Memory B cell (primary cell): Measurements from ENCODE around the gene TMIGD3.

Experiments
- ATAC-seq: fragments of 150-1000 bp; cut with Tn5 transposase; 2 replicates; pipeline ENCODE4 v1.10.0; 2021; ENCODE audit warnings: low read depth, mild to moderate bottlenecking, moderate library complexity
- DNase-seq, 2 donors: peaks; one replicate each; pipeline ENCODE4 v3.0.0; 2022; ENCODE audit warnings: low spot score in 2 of 2
- H3K27ac Mint-ChIP-seq: one replicate; pipeline ENCODE4 v1.8.0; 2022; ENCODE audit warnings: mild to moderate bottlenecking, moderate library complexity, mixed read lengths
- H3K27me3 Mint-ChIP-seq: one replicate; pipeline ENCODE4 v1.8.0; 2022; ENCODE audit warnings: mixed read lengths
- H3K36me3 Mint-ChIP-seq: one replicate; pipeline ENCODE4 v1.8.0; 2022; ENCODE audit warnings: mild to moderate bottlenecking, mixed read lengths
- H3K4me1 Mint-ChIP-seq: one replicate; pipeline ENCODE4 v1.8.0; 2022; ENCODE audit warnings: mixed read lengths
- H3K4me3 Mint-ChIP-seq: one replicate; pipeline ENCODE4 v1.8.0; 2022; ENCODE audit warnings: mild to moderate bottlenecking, moderate library complexity, mixed read lengths
- H3K9me3 Mint-ChIP-seq: one replicate; pipeline ENCODE4 v1.8.0; 2022; ENCODE audit warnings: mixed read lengths

Gene TMIGD3

GRCh38 chr1:111496398-111496797, 7.0 kb downstream of the TMIGD3 start:
- DNase-seq (no peak), ATAC-seq (peak; percentile 51)
- Mint-ChIP-seq H3K9me3 (peaks cover 7% of the 10 kb centered on the region), H3K4me3 (no peak overlapping the region), H3K4me1 (peaks cover 10% of the 10 kb centered on the region), H3K36me3 (peaks cover 8% of the 10 kb centered on the region), H3K27me3 (no peaks in the 10 kb centered on the region), H3K27ac (peak overlapping the region; percentile 50)

DNA sequence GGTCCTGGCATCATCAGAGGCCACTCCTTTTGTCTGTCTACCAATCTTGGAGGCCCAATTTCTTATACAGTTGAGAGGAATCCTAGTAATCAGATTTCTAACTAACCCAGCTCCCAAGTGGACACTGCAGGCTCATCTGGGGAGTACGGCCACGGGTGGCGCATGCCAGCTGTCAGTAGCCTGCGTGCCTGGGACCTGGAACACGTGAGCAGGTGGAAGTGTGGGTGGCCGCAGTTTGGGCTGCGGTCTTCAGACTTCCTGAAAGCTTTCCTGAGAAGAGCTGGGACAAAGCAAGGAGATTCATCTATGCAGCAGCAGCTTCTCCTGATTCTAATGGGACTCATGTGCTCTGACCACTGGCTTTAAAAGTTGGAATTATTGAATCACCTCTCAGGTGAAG, 12.4 kb downstream of the TMIGD3 start:
- H3K4me3 Mint-ChIP-seq: no peak overlapping the region
- peaks cover 3% of the 10 kb centered on the region for H3K9me3 Mint-ChIP-seq

DNA sequence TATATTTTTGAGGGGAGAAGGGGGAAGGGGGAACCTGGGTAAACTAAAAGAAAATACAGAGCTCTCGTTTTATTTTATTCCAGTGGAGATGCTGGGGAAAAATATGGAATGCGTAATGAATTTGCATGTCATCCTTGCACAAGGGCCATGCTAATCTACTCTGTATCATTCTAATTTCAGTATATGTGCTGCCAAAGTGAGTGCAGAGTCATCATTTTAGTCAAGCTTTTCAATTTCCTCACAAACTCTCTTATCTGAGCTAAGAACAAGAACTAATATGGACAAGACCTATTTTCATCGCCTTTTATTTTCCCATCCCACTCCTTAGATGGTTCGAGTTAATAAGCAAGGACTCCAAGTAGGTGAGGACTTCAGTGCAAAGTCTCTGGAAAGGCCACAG, 13.2 kb downstream of the TMIGD3 start:
- Mint-ChIP-seq H3K36me3 (no peaks in the 10 kb centered on the region), H3K4me3 (no peak overlapping the region), H3K4me1 (peaks cover 5% of the 10 kb centered on the region), H3K9me3 (no peaks in the 10 kb centered on the region), H3K27me3 (no peaks in the 10 kb centered on the region), H3K27ac (no peak overlapping the region)
- DNase-seq (no peak), ATAC-seq (no peak)

More for the DNA sequence above, 12.4 kb downstream of the TMIGD3 start:
- peaks cover 3% of the 10 kb centered on the region for H3K36me3 Mint-ChIP-seq
- H3K27me3 Mint-ChIP-seq: no peaks in the 10 kb centered on the region
- ATAC-seq (no peak), DNase-seq (no peak)
- no peak overlapping the region for H3K27ac Mint-ChIP-seq
- peaks cover 5% of the 10 kb centered on the region for H3K4me1 Mint-ChIP-seq

DNA sequence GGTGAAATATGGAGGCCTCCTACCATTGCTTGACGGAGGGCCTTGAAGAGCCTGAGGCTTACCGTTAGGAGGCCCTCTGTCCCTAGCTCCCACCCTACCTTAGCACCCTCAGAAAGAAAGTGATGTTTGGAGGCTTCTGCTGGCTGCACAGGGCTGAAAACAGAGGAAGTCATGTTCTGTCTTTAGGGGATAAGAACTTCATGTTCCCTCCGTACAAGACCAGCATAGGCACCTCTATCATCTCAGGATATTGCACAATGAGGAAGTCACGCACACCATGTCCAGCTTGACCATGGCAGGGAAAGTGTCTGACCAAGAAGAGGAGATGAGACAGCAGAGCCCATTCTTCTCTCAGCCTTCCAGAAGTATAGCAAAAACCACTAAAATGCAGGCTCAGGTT, 13.8 kb downstream of the TMIGD3 start:
- H3K4me3 Mint-ChIP-seq: no peak overlapping the region
- DNase-seq (no peak), ATAC-seq (no peak)
- H3K36me3 Mint-ChIP-seq: no peaks in the 10 kb centered on the region
- no peaks in the 10 kb centered on the region for H3K27me3 Mint-ChIP-seq
- no peak overlapping the region for H3K27ac Mint-ChIP-seq
- no peaks in the 10 kb centered on the region for H3K9me3 Mint-ChIP-seq
- H3K4me1 Mint-ChIP-seq: peaks cover 5% of the 10 kb centered on the region

DNA sequence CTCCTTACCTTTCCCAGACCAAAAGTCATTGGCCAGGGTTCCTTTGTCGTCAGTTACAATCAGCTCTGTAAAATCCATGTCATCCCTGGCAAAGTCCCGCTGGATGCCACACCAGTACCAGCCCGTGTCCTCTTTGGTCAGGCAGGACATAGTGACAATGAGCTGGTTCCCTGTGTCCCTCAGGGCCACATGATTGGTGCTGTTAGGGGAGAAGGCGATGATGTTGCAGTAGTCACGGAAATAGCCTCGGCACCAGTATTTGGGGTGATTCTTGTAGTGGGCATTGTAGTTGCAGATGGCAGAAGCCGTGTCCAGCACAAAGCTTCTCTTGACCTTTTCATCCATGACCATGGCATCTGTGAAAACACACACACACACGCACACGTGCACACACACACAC, 14.8 kb downstream of the TMIGD3 start:
- Mint-ChIP-seq H3K36me3 (no peaks in the 10 kb centered on the region), H3K27me3 (no peaks in the 10 kb centered on the region), H3K9me3 (no peaks in the 10 kb centered on the region), H3K4me3 (no peak overlapping the region), H3K27ac (no peak overlapping the region), H3K4me1 (peaks cover 5% of the 10 kb centered on the region)
- no peak for DNase-seq
- ATAC-seq: no peak

DNA sequence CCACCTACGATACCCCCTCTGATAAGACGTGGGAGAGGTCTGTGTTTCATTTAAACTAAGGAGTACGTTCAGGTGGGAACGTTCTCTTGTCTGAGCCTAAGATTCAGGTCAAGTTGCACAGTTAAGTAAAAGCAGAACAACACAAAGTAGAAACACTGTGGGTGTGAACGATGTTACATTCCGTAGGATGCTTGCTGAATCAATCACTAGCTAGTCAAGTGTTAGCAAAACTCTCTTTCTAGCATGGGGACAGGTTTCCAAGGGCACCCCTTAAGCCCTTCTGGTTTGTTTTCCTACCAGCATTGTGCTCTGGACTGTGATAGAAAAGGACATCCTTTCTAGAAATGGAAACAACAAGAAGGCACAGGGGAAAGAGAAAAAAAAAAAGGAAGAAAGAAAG, 16.3 kb downstream of the TMIGD3 start:
- Mint-ChIP-seq H3K9me3 (no peaks in the 10 kb centered on the region), H3K27me3 (no peaks in the 10 kb centered on the region), H3K4me3 (no peak overlapping the region), H3K27ac (no peak overlapping the region), H3K4me1 (peaks cover 5% of the 10 kb centered on the region), H3K36me3 (no peaks in the 10 kb centered on the region)
- no peak for DNase-seq
- ATAC-seq: no peak

DNA sequence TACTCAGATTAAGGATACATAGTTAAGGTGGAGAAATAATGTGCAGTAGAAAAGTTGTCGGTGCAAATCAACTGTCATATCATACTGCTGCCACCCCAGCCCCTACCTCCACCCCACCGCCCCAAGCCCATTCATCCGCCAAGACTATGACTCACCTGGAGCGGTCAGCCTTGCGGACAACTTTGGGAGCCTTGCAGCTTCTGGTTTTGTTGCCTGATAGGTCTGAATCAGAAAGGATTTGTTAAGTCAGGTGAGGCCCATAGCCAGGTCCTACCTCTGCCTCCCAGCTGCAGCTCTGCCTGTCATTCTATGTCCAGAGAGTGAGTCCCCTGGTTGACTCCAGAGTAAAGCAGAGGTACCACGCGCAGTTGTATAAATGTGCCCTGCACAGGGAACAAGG, 17.0 kb downstream of the TMIGD3 start:
- Mint-ChIP-seq H3K9me3 (no peaks in the 10 kb centered on the region), H3K4me1 (peaks cover 8% of the 10 kb centered on the region), H3K27me3 (no peaks in the 10 kb centered on the region), H3K4me3 (no peak overlapping the region), H3K36me3 (no peaks in the 10 kb centered on the region), H3K27ac (no peak overlapping the region)
- DNase-seq: no peak
- ATAC-seq: no peak

- Mint-ChIP-seq H3K36me3 (no peaks in the 10 kb centered on the region), H3K27ac (no peak overlapping the region), H3K9me3 (no peaks in the 10 kb centered on the region), H3K4me1 (peaks cover 9% of the 10 kb centered on the region), H3K27me3 (no peaks in the 10 kb centered on the region), H3K4me3 (no peak overlapping the region)
- DNase-seq (no peak), ATAC-seq (no peak)
These were observed 18.9 kb downstream of the TMIGD3 start for GRCh38 chr1:111484391-111485026.

- no peaks in the 10 kb centered on the region for H3K27me3 Mint-ChIP-seq
- peak overlapping the region; percentile 12 for H3K27ac Mint-ChIP-seq
- H3K4me3 Mint-ChIP-seq: no peak overlapping the region
- no peaks in the 10 kb centered on the region for H3K9me3 Mint-ChIP-seq
- ATAC-seq (no peak), DNase-seq (no peak)
- H3K4me1 Mint-ChIP-seq: peaks cover 9% of the 10 kb centered on the region
- no peaks in the 10 kb centered on the region for H3K36me3 Mint-ChIP-seq
These were observed 19.6 kb downstream of the TMIGD3 start for GRCh38 chr1:111483876-111484275.

DNA sequence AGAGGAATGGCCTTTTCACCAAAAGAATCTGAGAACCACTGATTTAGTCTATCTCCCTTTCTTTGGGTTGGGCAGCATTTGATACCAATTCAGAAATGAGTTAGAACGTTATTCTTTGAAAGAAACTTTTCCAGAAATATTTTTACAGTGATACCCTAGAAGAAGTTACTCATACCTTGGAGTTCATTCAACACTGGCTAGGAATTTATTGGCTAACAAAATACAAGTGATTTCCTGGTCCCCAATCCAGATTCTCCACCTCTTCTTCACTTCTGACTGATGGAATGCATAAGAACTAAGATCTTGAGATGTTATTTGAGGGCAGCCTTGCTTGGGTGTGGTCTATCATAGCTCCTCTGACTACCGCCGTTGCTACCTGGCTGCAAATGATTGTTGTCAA, 20.3 kb downstream of the TMIGD3 start:
- no peaks in the 10 kb centered on the region for H3K9me3 Mint-ChIP-seq
- H3K4me1 Mint-ChIP-seq: peaks cover 12% of the 10 kb centered on the region
- no peaks in the 10 kb centered on the region for H3K27me3 Mint-ChIP-seq
- H3K27ac Mint-ChIP-seq: peak overlapping the region; percentile 12
- H3K36me3 Mint-ChIP-seq: peaks cover 2% of the 10 kb centered on the region
- H3K4me3 Mint-ChIP-seq: no peak overlapping the region
- no peak for ATAC-seq
- DNase-seq: no peak

DNA sequence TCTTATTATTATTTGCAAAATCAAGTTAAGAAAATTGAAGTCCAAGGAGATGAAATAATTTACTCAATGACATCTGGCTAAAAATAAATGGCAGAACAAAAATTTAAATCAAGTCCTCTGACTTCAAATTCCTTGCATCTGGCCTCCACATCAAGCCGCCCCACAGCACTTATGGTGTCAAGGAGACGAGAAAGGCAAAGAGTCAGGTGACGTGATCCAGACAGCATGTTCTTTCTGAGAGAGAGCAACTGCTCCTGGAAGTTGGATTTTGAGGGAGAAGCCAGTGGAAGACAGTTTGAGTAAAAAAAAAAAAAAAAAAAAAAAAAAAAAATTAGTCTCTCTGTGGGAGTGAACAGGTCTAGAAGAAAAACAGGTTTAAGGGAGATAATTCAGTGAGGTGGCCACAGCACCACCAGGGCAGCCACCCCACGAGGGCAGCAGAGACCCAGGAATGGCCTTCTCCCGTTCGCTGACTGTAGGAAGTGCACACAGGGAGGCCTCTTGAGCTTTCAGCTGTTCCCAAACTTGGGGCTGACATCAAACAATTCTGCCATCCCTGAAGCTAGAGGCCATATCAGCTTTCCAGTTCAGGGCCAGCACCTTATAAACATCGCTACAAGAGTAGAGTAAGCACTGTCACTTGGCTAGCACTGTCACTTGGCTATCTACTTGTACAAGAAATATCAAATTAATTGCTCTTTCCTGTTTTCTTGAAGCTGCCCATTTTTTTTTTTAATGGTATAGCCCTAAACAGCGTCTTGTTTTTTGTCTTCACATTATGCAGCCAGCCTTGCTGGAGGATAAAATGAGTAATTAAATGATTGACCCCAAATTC, 21.8 kb downstream of the TMIGD3 start:
- peaks cover 27% of the 10 kb centered on the region for H3K4me1 Mint-ChIP-seq
- H3K27ac Mint-ChIP-seq: no peak overlapping the region
- no peak overlapping the region for H3K4me3 Mint-ChIP-seq
- DNase-seq (no peak), ATAC-seq (peak; percentile 53)
- no peaks in the 10 kb centered on the region for H3K27me3 Mint-ChIP-seq
- H3K9me3 Mint-ChIP-seq: no peaks in the 10 kb centered on the region
- H3K36me3 Mint-ChIP-seq: peaks cover 8% of the 10 kb centered on the region

GRCh38 chr1:111480674-111481073, 22.8 kb downstream of the TMIGD3 start:
- Mint-ChIP-seq H3K9me3 (no peaks in the 10 kb centered on the region), H3K36me3 (peaks cover 8% of the 10 kb centered on the region), H3K4me1 (peaks cover 34% of the 10 kb centered on the region), H3K27me3 (no peaks in the 10 kb centered on the region), H3K27ac (no peak overlapping the region), H3K4me3 (no peak overlapping the region)
- ATAC-seq (no peak), DNase-seq (no peak)

DNA sequence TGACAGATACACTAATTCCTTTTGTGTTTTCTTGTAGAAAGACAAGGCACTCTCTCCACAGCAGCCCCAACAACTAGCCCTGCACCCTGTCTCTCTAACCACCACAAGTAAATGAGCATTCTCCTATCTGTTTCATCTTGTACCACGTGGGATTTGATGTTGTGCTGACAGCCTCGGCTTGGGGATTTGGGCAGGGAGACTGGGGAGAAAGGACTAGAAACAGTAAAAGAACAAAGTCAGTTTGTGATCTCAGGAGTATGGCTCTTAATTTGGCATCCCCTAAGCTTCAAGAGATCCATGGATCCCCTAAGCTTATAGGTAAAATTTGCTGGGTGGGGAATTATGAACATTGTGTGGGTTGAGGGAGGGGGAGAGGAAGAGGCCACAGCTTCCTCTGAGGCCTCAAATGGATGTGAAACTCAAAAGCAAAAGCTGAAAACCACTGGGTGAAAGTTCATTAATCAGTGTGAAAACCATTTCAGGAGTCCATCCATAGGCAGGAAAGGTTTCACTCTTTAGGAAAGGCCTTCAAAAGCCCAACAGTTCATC, 26.6 kb downstream of the TMIGD3 start:
- ATAC-seq: peak; percentile 78
- Mint-ChIP-seq H3K4me3 (peak overlapping the region; percentile 50), H3K9me3 (no peaks in the 10 kb centered on the region), H3K4me1 (peaks cover 45% of the 10 kb centered on the region), H3K27ac (peak overlapping the region; percentile 86), H3K27me3 (no peaks in the 10 kb centered on the region), H3K36me3 (peaks cover 12% of the 10 kb centered on the region)
- DNase-seq: peak; percentile 19 to 21

DNA sequence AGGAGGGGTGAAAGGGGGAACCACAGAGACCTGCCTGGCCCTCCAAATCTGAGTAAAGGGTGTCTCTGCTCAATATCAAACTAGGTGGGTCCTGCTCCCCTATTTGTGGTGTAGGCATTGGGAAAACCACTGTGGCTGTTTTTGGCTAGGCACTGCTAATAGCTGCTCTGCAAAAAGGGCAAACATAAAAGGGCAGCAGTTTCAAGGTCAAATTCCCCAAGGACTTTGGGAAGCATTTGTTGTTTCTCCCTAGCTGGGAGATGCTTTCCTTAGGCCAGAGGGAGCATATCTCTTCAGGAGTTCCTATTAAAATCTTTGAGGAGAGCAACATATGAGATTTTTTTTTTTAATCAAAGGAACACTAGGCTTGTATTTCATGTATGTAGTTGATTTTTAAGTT, 27.2 kb downstream of the TMIGD3 start:
- H3K27ac Mint-ChIP-seq: peak overlapping the region; percentile 86
- peaks cover 12% of the 10 kb centered on the region for H3K36me3 Mint-ChIP-seq
- H3K4me3 Mint-ChIP-seq: peak overlapping the region; percentile 64
- H3K27me3 Mint-ChIP-seq: no peaks in the 10 kb centered on the region
- H3K9me3 Mint-ChIP-seq: no peaks in the 10 kb centered on the region
- no peak for ATAC-seq
- peaks cover 43% of the 10 kb centered on the region for H3K4me1 Mint-ChIP-seq
- DNase-seq: no peak
